OCI-LY7 (cell line): ENCODE measurements around the gene PCDHA10.

Experiments
- CTCF ChIP-seq: fragments of 200-600 bp; sonication (generic); conservative IDR thresholded peaks from 2 replicates; pipeline ENCODE4 v1.5.1; 2014; ENCODE audit warnings: mild to moderate bottlenecking, antibody characterized with exemption, low read length, moderate library complexity, mixed read lengths
- EZH2phosphoT487 ChIP-seq: fragments of 200-600 bp; sonication (generic); IDR thresholded peaks from 2 replicates; pipeline ENCODE4 v1.6.1; 2018; ENCODE audit warnings: low read depth, borderline replicate concordance, mild to moderate bottlenecking, mixed run types, antibody characterized with exemption, low read length, moderate library complexity, mixed read lengths

GRCh38 chr5:140857177-140857986 is 1.7 kb downstream of the PCDHA10 start:
- TF ChIP-seq EZH2phosphoT487 (no peak), CTCF (no peak)
